Trophoblast cell (in vitro differentiated cells and primary cell): Measurements from ENCODE around the gene ATP5F1A.
"Not testable (repeated sequence)": the region's sequence is repeated elsewhere in the genome, so short reads cannot be mapped to it uniquely, and the experiment has no call there.

Experiments
- DNase-seq, 2 donors: peaks; one replicate each; pipeline ENCODE4 v3.0.0-alpha.2; 2016
- H2AFZ ChIP-seq: 2 replicates; pipeline ENCODE4 v1.6.1; 2013; ENCODE audit warnings: low read length, moderate library complexity, mild to moderate bottlenecking; ENCODE audit not compliant: insufficient read depth, poor library complexity
- H2AK5ac ChIP-seq: 2 replicates; pipeline ENCODE4 v1.6.1; 2013; ENCODE audit warnings: mild to moderate bottlenecking, low read length
- H2BK120ac ChIP-seq: 2 replicates; pipeline ENCODE4 v1.6.1; 2013; ENCODE audit warnings: low read length, mild to moderate bottlenecking, moderate library complexity; ENCODE audit not compliant: insufficient read depth, poor library complexity
- H2BK12ac ChIP-seq: 2 replicates; pipeline ENCODE4 v1.6.1; 2013; ENCODE audit warnings: mild to moderate bottlenecking, low read length, moderate library complexity
- H2BK5ac ChIP-seq: 2 replicates; pipeline ENCODE4 v1.6.1; 2013; ENCODE audit warnings: low read length, low read depth, moderate library complexity, mild to moderate bottlenecking; ENCODE audit not compliant: poor library complexity
- H3K14ac ChIP-seq: 2 replicates; pipeline ENCODE4 v1.6.1; 2013; ENCODE audit warnings: mild to moderate bottlenecking, low read length
- H3K18ac ChIP-seq: 2 replicates; pipeline ENCODE4 v1.6.1; 2013; ENCODE audit warnings: mild to moderate bottlenecking, low read length
- H3K23ac ChIP-seq: 2 replicates; pipeline ENCODE4 v1.6.1; 2013; ENCODE audit warnings: low read length
- H3K27ac ChIP-seq: 2 replicates; pipeline ENCODE4 v1.5.1; 2013; ENCODE audit warnings: low read depth, mild to moderate bottlenecking, inconsistent platforms, low read length, moderate library complexity
- H3K27me3 ChIP-seq: 2 replicates; pipeline ENCODE4 v1.6.1; 2013; ENCODE audit warnings: inconsistent platforms, mild to moderate bottlenecking, low read length, moderate library complexity; ENCODE audit not compliant: insufficient read depth
- H3K36me3 ChIP-seq, 2 experiments: 1 replicate in 1 of 2; 2 replicates in 1 of 2; pipeline ENCODE4 v1.6.1; 2013; ENCODE audit warnings: low read length in 2 of 2, mild to moderate bottlenecking in 2 of 2, moderate library complexity in 1 of 2; ENCODE audit not compliant: insufficient read depth in 2 of 2, control insufficient read depth in 1 of 2
- H3K4ac ChIP-seq: 2 replicates; pipeline ENCODE4 v1.6.1; 2013; ENCODE audit warnings: low read depth, mild to moderate bottlenecking, low read length, moderate library complexity
- H3K4me1 ChIP-seq, 2 experiments: 1 replicate in 1 of 2; 2 replicates in 1 of 2; pipeline ENCODE4 v1.6.1; 2013; ENCODE audit warnings: low read length in 2 of 2, mild to moderate bottlenecking in 2 of 2, moderate library complexity in 1 of 2; ENCODE audit not compliant: insufficient read depth in 2 of 2, control insufficient read depth in 1 of 2
- H3K4me2 ChIP-seq: 2 replicates; pipeline ENCODE4 v1.6.1; 2013; ENCODE audit warnings: inconsistent platforms, mild to moderate bottlenecking, low read length, moderate library complexity
- H3K4me3 ChIP-seq: 2 replicates; pipeline ENCODE4 v1.5.1; 2013; ENCODE audit warnings: mild to moderate bottlenecking, low read depth, low read length, inconsistent platforms
- H3K79me1 ChIP-seq: one replicate; pipeline ENCODE4 v1.6.1; 2013; ENCODE audit warnings: low read length
- H3K79me2 ChIP-seq: 2 replicates; pipeline ENCODE4 v1.6.1; 2013; ENCODE audit warnings: low read length, mild to moderate bottlenecking; ENCODE audit not compliant: control insufficient read depth, insufficient read depth, poor library complexity
- H3K9ac ChIP-seq: 2 replicates; pipeline ENCODE4 v1.6.1; 2013; ENCODE audit warnings: mild to moderate bottlenecking, low read length
- H3K9me3 ChIP-seq: 2 replicates; pipeline ENCODE4 v1.6.1; 2013; ENCODE audit warnings: low read depth, mild to moderate bottlenecking, control low read depth, inconsistent platforms, low read length; ENCODE audit not compliant: insufficient read depth
- H4K12ac ChIP-seq: 2 replicates; pipeline ENCODE4 v1.6.1; 2013; ENCODE audit warnings: low read depth, mild to moderate bottlenecking, low read length, moderate library complexity
- H4K8ac ChIP-seq: 2 replicates; pipeline ENCODE4 v1.6.1; 2013; ENCODE audit warnings: low read depth, mild to moderate bottlenecking, low read length, moderate library complexity
- H4K91ac ChIP-seq: one replicate; pipeline ENCODE4 v1.6.1; 2013; ENCODE audit warnings: low read depth, mild to moderate bottlenecking, low read length, moderate library complexity
- WGBS: extraction: QIAGEN DNeasy Blood & Tissue Kit; methylation state at CpG from one replicate; pipeline ENCODE4 v1.1.7; 2013; ENCODE audit warnings: missing lambda C conversion rate; ENCODE audit not compliant: insufficient read length, insufficient coverage; ENCODE audit errors: extremely low coverage; 5-methylcytosine and 5-hydroxymethylcytosine counted together

ATP5F1A gene

DNA sequence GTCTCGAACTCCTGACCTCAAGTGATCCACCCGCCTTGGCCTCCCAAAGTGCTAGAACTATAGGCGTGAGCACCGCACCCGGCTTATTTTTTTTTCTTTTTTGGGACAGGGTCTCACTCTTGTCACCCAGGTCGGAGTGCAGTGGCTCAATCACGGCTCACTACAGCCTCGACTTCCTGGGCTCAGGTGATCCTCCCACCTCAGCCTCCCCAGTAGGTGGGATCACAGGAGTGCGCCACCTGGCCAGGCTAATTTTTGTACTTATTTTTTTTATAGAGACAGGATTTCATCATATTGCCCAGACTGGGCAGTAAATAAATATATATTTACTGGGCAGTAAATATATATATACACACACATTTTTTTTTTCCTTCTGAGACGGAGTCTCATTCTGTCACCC lies 2.6 kb downstream of the ATP5F1A start:
- no peak overlapping the region for H2AFZ ChIP-seq
- no peak overlapping the region for H3K18ac ChIP-seq
- no peak overlapping the region for H2BK12ac ChIP-seq
- peaks cover 23% of the 10 kb centered on the region for H3K79me2 ChIP-seq
- peaks cover 7% of the 10 kb centered on the region for H3K79me1 ChIP-seq
- no peak overlapping the region for H3K4me2 ChIP-seq
- no peaks in the 10 kb centered on the region for H3K27me3 ChIP-seq
- H3K4ac ChIP-seq, result peak overlapping the region; percentile 99
- no peak overlapping the region for H3K9ac ChIP-seq
- H2BK5ac ChIP-seq, result no peak overlapping the region
- no peak overlapping the region for H4K8ac ChIP-seq
- peaks cover 6 to 8% of the 10 kb centered on the region in 2 experiments for H3K4me1 ChIP-seq
- H4K12ac ChIP-seq, result no peak overlapping the region
- H4K91ac ChIP-seq, result no peak overlapping the region
- H3K4me3 ChIP-seq, result no peak overlapping the region
- H2BK120ac ChIP-seq, result no peak overlapping the region
- H3K27ac ChIP-seq, result no peak overlapping the region
- peaks cover 21 to 23% of the 10 kb centered on the region in 2 experiments for H3K36me3 ChIP-seq
- DNase-seq, result no peak
- no CpG with 5 or more reads among the region's 10 CpGs for WGBS
- no peaks in the 10 kb centered on the region for H3K9me3 ChIP-seq
- no peak overlapping the region for H2AK5ac ChIP-seq
- no peak overlapping the region for H3K14ac ChIP-seq
- H3K23ac ChIP-seq, result no peak overlapping the region

- WGBS, result no CpG with 5 or more reads among the region's 8 CpGs
- H3K79me2 ChIP-seq, H2AFZ ChIP-seq, H2BK5ac ChIP-seq, H3K9ac ChIP-seq, H2BK12ac ChIP-seq, DNase-seq, H3K23ac ChIP-seq, H3K9me3 ChIP-seq, H3K4me3 ChIP-seq, H3K14ac ChIP-seq, H4K8ac ChIP-seq, H3K4ac ChIP-seq, H3K27ac ChIP-seq, H3K27me3 ChIP-seq, H4K12ac ChIP-seq, H3K4me1 ChIP-seq, H3K4me2 ChIP-seq, H2BK120ac ChIP-seq, H2AK5ac ChIP-seq, H3K18ac ChIP-seq, H3K79me1 ChIP-seq, H4K91ac ChIP-seq: not testable (repeated sequence)
- peaks cover 52 to 69% of the 10 kb centered on the region in 2 experiments for H3K36me3 ChIP-seq
Observed at GRCh38 chr18:46088501-46088900, 9.6 kb downstream of the ATP5F1A start.

DNA sequence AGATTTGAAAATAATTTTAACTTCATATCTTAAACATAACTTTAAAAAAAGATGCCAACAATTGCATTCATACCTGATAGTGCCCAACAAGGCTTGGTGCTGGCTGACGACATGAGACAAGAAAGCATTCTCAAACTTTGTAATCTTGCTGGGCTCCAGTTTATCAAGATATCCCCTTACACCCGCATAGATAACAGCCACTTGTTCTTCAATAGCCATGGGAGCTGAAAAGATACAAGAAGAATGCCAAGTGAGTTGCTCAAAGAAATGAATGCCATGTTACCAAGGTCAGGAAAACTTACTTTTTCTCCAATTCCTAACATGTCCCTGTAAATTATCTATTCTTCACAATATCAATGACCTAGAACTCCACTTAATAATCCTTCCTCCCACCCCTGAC lies 13.7 kb downstream of the ATP5F1A start:
- Histone ChIP-seq H2AK5ac (no peak overlapping the region), H2BK12ac (no peak overlapping the region), H3K18ac (no peak overlapping the region), H2BK120ac (no peak overlapping the region), H3K27ac (no peak overlapping the region), H3K79me2 (no peaks in the 10 kb centered on the region), H4K91ac (no peak overlapping the region), H3K9ac (no peak overlapping the region), H4K8ac (no peak overlapping the region), H3K27me3 (no peaks in the 10 kb centered on the region), H2AFZ (no peak overlapping the region), H3K9me3 (peaks cover 2% of the 10 kb centered on the region), H3K14ac (no peak overlapping the region), H3K4ac (no peak overlapping the region), H3K4me3 (no peak overlapping the region), H3K4me2 (no peak overlapping the region), H4K12ac (no peak overlapping the region), H3K79me1 (no peaks in the 10 kb centered on the region), H2BK5ac (no peak overlapping the region), H3K23ac (no peak overlapping the region), H3K36me3 (peaks cover 51 to 66% of the 10 kb centered on the region in 2 experiments), H3K4me1 (no peaks in the 10 kb centered on the region)
- WGBS, result no CpG with 5 or more reads among the region's 2 CpGs
- no peak for DNase-seq

DNA sequence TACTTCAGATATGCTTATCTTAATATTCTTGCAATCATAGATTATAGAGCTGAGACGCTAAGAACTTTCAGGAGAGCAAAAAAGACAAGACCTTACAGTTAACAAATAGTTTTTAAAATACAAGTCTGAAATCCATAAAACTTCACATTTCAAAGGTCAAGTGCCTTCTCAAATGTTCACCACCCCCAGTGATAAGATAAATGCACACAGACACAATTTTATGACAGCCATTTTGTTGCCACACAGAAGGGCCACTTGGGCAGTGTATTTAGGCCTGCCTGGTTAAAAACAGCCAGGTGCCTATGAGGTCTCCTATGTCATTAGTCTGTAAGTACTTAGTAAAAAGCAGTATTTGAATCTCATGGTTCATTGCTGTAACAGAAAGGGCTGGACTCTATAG lies 17.9 kb downstream of the ATP5F1A start:
- H3K14ac ChIP-seq, result no peak overlapping the region
- H2BK5ac ChIP-seq, result no peak overlapping the region
- H3K27ac ChIP-seq, result no peak overlapping the region
- no peak overlapping the region for H4K91ac ChIP-seq
- no peak overlapping the region for H4K8ac ChIP-seq
- no peak overlapping the region for H3K9ac ChIP-seq
- H3K4me1 ChIP-seq, result no peaks in the 10 kb centered on the region
- H3K9me3 ChIP-seq, result no peaks in the 10 kb centered on the region
- H3K23ac ChIP-seq, result no peak overlapping the region
- no peak overlapping the region for H2BK120ac ChIP-seq
- H3K4ac ChIP-seq, result no peak overlapping the region
- H3K79me1 ChIP-seq, result no peaks in the 10 kb centered on the region
- no peak overlapping the region for H2BK12ac ChIP-seq
- peaks cover 21 to 33% of the 10 kb centered on the region in 2 experiments for H3K36me3 ChIP-seq
- no peak overlapping the region for H3K4me3 ChIP-seq
- no peak overlapping the region for H2AK5ac ChIP-seq
- no peak overlapping the region for H3K4me2 ChIP-seq
- no peaks in the 10 kb centered on the region for H3K79me2 ChIP-seq
- no peaks in the 10 kb centered on the region for H3K27me3 ChIP-seq
- no peak for DNase-seq
- no peak overlapping the region for H2AFZ ChIP-seq
- no peak overlapping the region for H4K12ac ChIP-seq
- H3K18ac ChIP-seq, result no peak overlapping the region
- no CpG with 5 or more reads among the region's 1 CpG for WGBS
